ENCODE measurements around the gene VSIG4. TPM values are rescaled to one million over a fixed set of nuclear protein-coding genes. Genes with fewer than 3 reads are reported as not detected.

The VSIG4 gene
- total RNA-seq, 1 experiment from 2014 or later: not detected

GRCh38 chrX:66020631-66021334 is 19.1 kb downstream of the VSIG4 start:
- no peak overlapping the region for H3K4me3 Mint-ChIP-seq
- H2AFZ ChIP-seq (ENCODE audit: low read length): no peak overlapping the region
- H2BK20ac ChIP-seq (ENCODE audit: low read depth, low read length, poor library complexity, severe bottlenecking): no peak overlapping the region
- H3K79me1 ChIP-seq (ENCODE audit: insufficient read depth, low read depth, low read length, poor library complexity, severe bottlenecking): no peaks in the 10 kb centered on the region
- no peak overlapping the region for H3K27ac Mint-ChIP-seq
- H3K27me3 ChIP-seq (ENCODE audit: insufficient read depth, low read length): no peaks in the 10 kb centered on the region
- H3K56ac ChIP-seq (ENCODE audit: insufficient read length, low read depth, low read length): no peak overlapping the region
- no peak for TF ChIP-seq CTCF (conservative IDR thresholded peaks at IDR 0.05)
- peaks cover 61% of the 10 kb centered on the region for H3K9me3 ChIP-seq (ENCODE audit: control insufficient read depth, low read depth, low read length)
- no peak overlapping the region for H3K4ac ChIP-seq (ENCODE audit: low read depth, low read length)
- peaks cover 57 to 64% of the 10 kb centered on the region in 2 experiments for H3K9me3 Mint-ChIP-seq
- H3K27me3 Mint-ChIP-seq (ENCODE audit: low read depth): peaks cover 2% of the 10 kb centered on the region; the same call in 1 of the 2 replicates
- H3K4me2 ChIP-seq (ENCODE audit: insufficient read depth, insufficient read length, low read length): no peak overlapping the region
- peaks cover 0 to 2% (median 0%) of the 10 kb centered on the region in 3 experiments; a peak in 3 of 7 replicates for H3K36me3 Mint-ChIP-seq (ENCODE audit: insufficient read depth in 1 of 3, low read depth in 3 of 3)
- H4K20me1 ChIP-seq (ENCODE audit: control insufficient read depth, insufficient read depth, insufficient read length): no peaks in the 10 kb centered on the region
- H2BK5ac ChIP-seq (ENCODE audit: insufficient read length, low read length): no peak overlapping the region
- no peaks in the 10 kb centered on the region for H3K79me2 ChIP-seq (ENCODE audit: insufficient read depth, low read length)
- no peak overlapping the region for H3K23ac ChIP-seq (ENCODE audit: insufficient read length, low read depth, low read length)
- no peak overlapping the region for H3K9ac ChIP-seq (ENCODE audit: extremely low read depth, insufficient read length, low read length)
- H3K4me1 ChIP-seq (ENCODE audit: insufficient read depth, low read length): no peaks in the 10 kb centered on the region
- H3K18ac ChIP-seq (ENCODE audit: insufficient read length, low read depth, low read length): no peak overlapping the region
- H4K8ac ChIP-seq (replicated peaks; ENCODE audit: insufficient read length, low read depth, low read length): no peak overlapping the region
- no peak overlapping the region for H2BK15ac ChIP-seq (ENCODE audit: low read depth, low read length)
- H2BK120ac ChIP-seq (ENCODE audit: low read depth, low read length, poor library complexity, severe bottlenecking): no peak overlapping the region
- no peak overlapping the region for H4K91ac ChIP-seq (ENCODE audit: insufficient read length, low read depth, low read length)
- no peak overlapping the region for H3T11ph ChIP-seq (ENCODE audit: low read length)
- no peaks in the 10 kb centered on the region for H3K4me1 Mint-ChIP-seq
- no peak overlapping the region for H2AK5ac ChIP-seq (ENCODE audit: insufficient read length, low read length)
- no peak overlapping the region for H3K27ac ChIP-seq (ENCODE audit: insufficient read length, low read depth, low read length)
- WGBS (ENCODE audit: extremely low coverage, insufficient read length, low lambda C conversion rate): no CpG with 5 or more reads among the region's 10 CpGs
- no peak for DNase-seq
- no peak overlapping the region for H4K5ac ChIP-seq (ENCODE audit: insufficient read length, low read depth, low read length)
- H3K23me2 ChIP-seq (ENCODE audit: insufficient read length, low read depth, low read length, poor library complexity, severe bottlenecking): no peaks in the 10 kb centered on the region
- no peak overlapping the region for H3K14ac ChIP-seq (ENCODE audit: insufficient read depth, low read length)
- no peak overlapping the region for H2BK12ac ChIP-seq (ENCODE audit: insufficient read length, low read depth, low read length)
